HG02610 (cell line): ENCODE data around the gene CLK4.

Experiments
- ATAC-seq: cut with Tn5 transposase; IDR thresholded peaks from one replicate; pipeline ENCODE4 v1.9.1; 2021; ENCODE audit warnings: mild to moderate bottlenecking, moderate library complexity; ENCODE audit not compliant: unreplicated experiment

CLK4 gene

GRCh38 chr5:178626484-178627258 is at the start of gene CLK4:
Gene CLK4, minus strand, starts transcription at chr5:178627050. Its CDS starts 3,634 bp downstream, at chr5:178623416.
- peak; percentile 81 for ATAC-seq

GRCh38 chr5:178675922-178676321 is 49.1 kb upstream of the CLK4 start:
- ATAC-seq = no peak

DNA sequence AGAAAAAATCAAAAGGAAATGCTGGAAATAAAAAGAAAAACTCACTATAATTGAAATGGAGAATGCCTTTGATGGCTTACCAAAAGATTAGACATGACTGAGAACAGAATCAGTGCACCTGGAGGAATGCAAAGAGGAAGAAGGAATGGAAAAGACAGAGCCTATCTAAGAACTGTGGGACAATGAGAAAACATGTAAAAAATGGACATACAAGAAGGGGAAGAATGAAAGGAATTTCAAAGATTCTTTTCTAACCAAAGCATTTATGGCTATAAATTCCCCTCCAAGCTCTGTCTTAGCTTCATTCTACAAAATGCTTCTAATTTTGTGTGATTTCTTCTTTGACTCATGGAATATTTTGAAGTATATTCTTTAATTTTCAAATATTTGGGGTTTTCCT is 47.5 kb upstream of the CLK4 start:
- ATAC-seq = no peak

GRCh38 chr5:178673801-178674295 is 47.0 kb upstream of the CLK4 start:
- ATAC-seq = no peak

DNA sequence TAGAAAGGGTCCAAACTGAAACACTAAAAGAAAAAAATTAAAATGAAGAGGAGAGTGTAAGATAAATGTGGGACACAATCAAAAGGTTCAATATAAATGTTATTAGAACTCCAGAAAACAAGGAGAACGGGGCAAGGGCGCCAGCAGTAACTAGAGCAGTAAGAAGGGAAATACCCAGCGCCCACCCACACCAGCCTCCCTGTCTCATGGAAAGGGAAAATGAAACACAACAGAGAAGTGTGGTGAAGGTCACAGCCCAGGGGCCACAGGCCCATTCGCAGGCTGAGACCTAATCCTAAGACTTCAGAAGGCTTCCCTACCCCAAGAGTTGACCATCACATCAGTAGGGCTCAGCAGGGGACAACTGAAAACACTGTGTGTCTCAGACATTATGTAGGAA is 45.8 kb upstream of the CLK4 start:
- no peak for ATAC-seq

DNA sequence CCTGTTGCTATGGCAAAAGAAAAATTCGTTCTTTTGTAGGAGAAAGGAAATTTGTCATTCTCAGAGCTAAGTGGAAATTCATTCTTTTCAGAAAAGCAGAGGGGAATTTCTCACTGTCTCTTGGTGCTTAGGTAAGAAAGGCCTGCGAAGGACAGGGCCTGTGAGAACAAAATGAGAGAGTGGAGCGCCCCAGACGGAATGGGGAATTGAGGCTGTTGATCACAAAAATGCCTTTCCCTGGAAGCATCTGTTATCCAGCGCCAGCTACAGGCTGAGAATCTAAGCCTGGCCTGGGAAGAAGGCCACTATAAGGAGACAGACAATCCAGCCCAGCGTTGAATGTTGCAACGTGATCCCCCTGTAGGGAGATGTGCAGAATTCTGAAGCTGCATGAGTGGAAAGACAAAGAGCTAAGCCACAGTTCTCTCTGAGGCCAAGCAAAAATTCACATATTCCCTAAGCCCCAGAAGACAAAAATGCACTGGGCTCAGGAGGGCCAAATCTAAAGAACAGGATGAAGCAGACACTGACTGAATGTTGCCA is 44.8 kb upstream of the CLK4 start:
- no peak for ATAC-seq

DNA sequence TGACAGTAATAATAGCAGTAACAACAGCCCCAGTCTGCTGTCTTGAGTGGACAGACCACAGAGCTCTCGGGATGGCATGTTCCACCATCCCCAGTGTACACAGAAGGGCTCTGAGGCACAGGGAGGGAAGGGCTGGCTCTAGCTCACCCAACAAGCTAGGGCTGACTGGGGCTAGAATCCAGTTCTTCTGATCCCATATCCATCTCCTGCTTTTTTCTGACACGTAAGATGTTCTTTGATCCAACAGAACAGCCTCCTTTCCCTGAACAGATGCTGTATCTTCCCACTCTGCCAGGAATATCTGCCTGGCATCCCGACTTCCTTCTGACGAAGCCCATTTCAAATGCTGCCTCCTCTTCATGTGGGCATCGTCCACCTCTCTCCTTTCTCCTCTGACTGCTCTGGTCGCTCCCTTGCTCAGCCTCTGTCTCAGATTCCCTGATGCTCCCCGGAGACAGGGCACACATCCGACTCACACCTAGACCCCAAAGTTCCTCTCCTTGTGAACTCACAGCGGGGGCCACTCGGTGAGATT is 43.6 kb upstream of the CLK4 start:
- no peak for ATAC-seq

- no peak for ATAC-seq
Observed at GRCh38 chr5:178668579-178668978, 41.7 kb upstream of the CLK4 start.

- ATAC-seq = no peak
Observed at GRCh38 chr5:178667688-178668087, 40.8 kb upstream of the CLK4 start.

- ATAC-seq = no peak
Observed at GRCh38 chr5:178667101-178667500, 40.3 kb upstream of the CLK4 start.

- ATAC-seq = no peak
Observed at GRCh38 chr5:178664141-178664540, 37.3 kb upstream of the CLK4 start.

DNA sequence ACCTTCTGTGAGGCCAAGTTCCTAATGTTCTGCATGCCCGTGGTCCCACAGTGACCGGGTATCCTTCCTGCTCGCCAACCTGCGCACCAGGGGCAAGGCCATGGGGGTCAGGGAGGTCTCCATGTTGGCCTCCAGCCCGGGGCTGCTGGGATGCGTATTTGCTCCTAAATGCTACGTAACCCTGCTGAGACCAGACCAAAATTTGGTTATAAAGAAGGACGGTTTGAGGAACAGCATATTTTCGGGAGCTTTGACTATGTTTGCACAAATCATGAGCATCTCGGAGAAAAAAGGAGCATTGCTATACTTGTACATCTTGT is 35.7 kb upstream of the CLK4 start:
- ATAC-seq = no peak

- ATAC-seq = no peak
Observed at GRCh38 chr5:178661836-178662540, 35.1 kb upstream of the CLK4 start.

- ATAC-seq = no peak
Observed at GRCh38 chr5:178651046-178651810, 24.4 kb upstream of the CLK4 start.

DNA sequence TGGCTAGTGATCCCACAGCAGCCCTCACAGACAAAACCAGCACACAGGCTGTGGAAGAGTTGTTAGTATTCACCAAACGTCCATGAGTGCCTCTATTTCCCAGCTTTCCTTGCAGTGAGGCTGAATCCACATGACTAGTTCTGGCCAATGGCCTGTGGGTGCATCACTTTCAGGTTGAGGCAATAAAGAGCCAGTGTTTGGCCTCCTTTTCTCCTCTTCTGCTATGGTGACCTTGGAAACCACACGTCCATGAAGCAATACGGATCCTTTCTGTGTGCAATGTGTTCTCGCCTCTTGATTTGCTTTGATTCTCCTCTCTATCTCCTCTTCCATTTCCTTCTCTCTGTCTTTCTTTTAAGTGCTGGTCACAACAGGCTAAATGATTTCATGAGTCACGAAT is 23.4 kb upstream of the CLK4 start:
- no peak for ATAC-seq

GRCh38 chr5:178649580-178649979 is 22.7 kb upstream of the CLK4 start:
- no peak for ATAC-seq

- no peak for ATAC-seq
Observed at GRCh38 chr5:178644826-178645545, 18.1 kb upstream of the CLK4 start.

- ATAC-seq = no peak
Observed at GRCh38 chr5:178642351-178642909, 15.6 kb upstream of the CLK4 start.

DNA sequence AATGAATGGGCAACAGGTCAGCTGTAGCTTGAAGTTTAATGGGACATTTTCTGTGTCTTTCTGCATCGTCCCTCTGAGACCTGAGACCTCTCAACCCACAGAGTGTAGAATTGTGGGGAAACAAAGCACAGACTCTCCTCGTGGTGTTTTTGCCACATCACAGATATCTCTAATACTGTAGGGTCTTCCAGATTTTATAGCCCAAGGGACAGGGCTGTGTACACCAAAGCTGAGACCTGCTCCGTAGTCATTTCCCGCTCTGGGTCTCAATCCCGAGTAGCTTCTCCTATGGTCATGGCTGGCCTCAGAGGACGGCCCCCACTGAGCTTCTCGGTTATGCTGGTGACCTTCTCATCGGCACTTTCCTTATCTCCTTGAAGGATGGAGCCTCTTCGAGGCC is 14.9 kb upstream of the CLK4 start:
- no peak for ATAC-seq
